Measurements from ENCODE around the gene CCP110. TPM values are rescaled to one million over a fixed set of nuclear protein-coding genes. Genes with fewer than 3 reads are reported as not detected.
A peak's percentile ranks its signal among the peaks of the same experiment; 100 is the strongest.

The CCP110 gene
- total RNA-seq, 1 donor from 2014 or later = 10.0 TPM

- DNase-seq (ENCODE audit: low read depth) = no peak
These were observed 16.8 kb upstream of the CCP110 start for GRCh38 chr16:19506965-19507364.

GRCh38 chr16:19507867-19508266 is 15.9 kb upstream of the CCP110 start:
- no peak for DNase-seq (ENCODE audit: low read depth)

- no peak for DNase-seq (ENCODE audit: low read depth)
These were observed 11.4 kb upstream of the CCP110 start for GRCh38 chr16:19512297-19512696.

- DNase-seq (ENCODE audit: low read depth) = no peak
These were observed 10.2 kb upstream of the CCP110 start for GRCh38 chr16:19513377-19514053.

- DNase-seq (ENCODE audit: low read depth) = no peak
These were observed 8.0 kb upstream of the CCP110 start for GRCh38 chr16:19515757-19516156.

GRCh38 chr16:19517424-19518089 is 6.2 kb upstream of the CCP110 start:
- no peak for DNase-seq (ENCODE audit: low read depth)

GRCh38 chr16:19518388-19518787 is 5.4 kb upstream of the CCP110 start:
- DNase-seq (ENCODE audit: low read depth) = no peak

GRCh38 chr16:19520861-19521331 is 2.8 kb upstream of the CCP110 start:
- DNase-seq (ENCODE audit: low read depth) = no peak

DNA sequence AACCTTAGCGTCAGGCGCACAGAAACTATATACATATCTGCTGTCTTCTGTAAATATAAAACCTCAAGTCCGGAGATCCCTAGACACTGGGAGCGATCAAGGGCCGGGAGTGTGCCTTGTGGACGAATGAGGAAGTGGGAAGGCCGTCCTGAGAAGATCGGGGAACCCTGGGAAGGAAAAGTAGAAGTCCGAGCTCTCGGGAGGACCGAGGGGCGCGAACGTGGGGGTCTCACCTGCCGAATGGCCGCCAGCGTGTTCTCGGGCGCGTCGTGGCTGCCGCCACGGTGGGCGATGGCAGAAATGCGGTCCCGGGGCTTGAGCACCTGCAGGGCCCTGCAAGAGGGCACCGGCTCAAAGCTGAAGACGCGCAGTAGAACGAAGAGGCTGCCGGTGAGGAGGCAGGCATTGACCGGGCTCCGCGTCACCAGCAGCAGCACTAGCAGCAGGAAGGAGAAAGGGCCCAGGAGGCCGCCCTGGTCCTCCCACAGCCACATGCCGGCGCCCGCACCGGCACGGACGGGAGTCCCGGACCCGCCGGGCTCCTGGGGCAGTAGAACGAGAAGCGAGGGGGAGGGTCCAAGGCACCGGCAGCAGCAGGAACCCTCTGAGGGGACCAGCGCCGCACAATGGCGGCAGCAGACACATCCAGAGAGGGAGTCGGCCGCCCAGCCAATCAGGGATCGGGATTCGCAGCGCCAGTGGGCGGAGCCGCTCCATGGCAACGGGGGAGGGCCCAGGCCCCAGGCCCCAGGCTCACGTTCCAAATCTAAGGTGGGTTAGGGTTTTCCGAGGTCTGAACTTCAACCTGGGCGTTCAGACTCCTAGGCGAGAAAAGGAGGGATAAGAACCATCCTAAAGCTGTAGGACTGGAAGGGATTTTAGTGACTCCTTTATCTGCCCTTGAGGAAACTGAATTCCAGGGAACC is 2.0 kb upstream of the CCP110 start, which contains the start of gene GDE1:
TSS of gene GDE1 (minus strand) at position 628 of the 926 bp plus-strand sequence. CDS start at position 494, 134 bp downstream.
- peak; percentile 93 for DNase-seq (ENCODE audit: low read depth)

- no peak for DNase-seq (ENCODE audit: low read depth)
These were observed 1.4 kb upstream of the CCP110 start for GRCh38 chr16:19522397-19522732.

GRCh38 chr16:19522760-19523159 is 982 bp upstream of the CCP110 start:
- no peak for DNase-seq (ENCODE audit: low read depth)

- no peak for DNase-seq (ENCODE audit: low read depth)
These were observed 571 bp upstream of the CCP110 start for GRCh38 chr16:19523184-19523558.

- DNase-seq (ENCODE audit: low read depth) = no peak
These were observed 544 bp downstream of the CCP110 start for GRCh38 chr16:19524356-19524615.

- peak; percentile 12 for DNase-seq (ENCODE audit: low read depth)
These were observed 1.1 kb downstream of the CCP110 start for GRCh38 chr16:19524616-19525384.

DNA sequence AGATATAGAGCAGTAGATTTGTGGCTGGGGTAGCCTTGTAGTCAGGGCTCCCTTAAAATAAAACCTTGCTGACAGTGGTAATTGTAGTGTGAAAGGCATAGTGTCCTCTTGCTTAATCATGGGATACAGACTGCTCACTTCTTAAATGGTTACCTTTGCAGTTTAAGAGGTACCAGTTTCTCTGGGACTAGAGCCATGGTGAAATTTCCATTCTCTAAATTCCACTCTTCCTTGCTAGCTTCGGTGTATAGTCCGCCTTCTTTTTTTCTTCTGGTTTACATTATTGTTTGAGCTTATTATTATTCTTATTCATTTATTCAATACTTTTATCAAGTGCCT is 1.6 kb downstream of the CCP110 start:
- no peak for DNase-seq (ENCODE audit: low read depth)

DNA sequence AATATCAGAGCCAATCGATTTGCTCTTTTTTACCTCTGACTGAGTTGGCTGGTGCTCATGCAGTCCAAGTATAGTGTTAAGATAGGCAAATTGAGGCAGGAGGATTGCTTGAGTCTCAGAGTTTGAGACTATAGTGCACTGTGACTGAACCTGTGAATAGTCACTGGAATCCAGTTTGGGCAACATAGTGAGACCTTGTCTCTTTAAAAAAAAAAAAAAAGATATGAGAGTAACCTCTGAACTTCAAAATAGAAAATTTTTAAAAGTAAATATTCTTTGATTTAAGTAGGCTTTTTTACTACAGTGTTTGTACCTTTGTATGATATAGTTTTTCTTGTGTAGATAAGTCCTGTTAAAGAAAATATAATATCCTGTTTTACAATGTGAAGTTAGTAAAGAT is 3.4 kb downstream of the CCP110 start:
- no peak for DNase-seq (ENCODE audit: low read depth)

- no peak for DNase-seq (ENCODE audit: low read depth)
These were observed 4.9 kb downstream of the CCP110 start for GRCh38 chr16:19528666-19529065.

GRCh38 chr16:19532601-19533000 is 8.9 kb downstream of the CCP110 start:
- DNase-seq (ENCODE audit: low read depth) = no peak

DNA sequence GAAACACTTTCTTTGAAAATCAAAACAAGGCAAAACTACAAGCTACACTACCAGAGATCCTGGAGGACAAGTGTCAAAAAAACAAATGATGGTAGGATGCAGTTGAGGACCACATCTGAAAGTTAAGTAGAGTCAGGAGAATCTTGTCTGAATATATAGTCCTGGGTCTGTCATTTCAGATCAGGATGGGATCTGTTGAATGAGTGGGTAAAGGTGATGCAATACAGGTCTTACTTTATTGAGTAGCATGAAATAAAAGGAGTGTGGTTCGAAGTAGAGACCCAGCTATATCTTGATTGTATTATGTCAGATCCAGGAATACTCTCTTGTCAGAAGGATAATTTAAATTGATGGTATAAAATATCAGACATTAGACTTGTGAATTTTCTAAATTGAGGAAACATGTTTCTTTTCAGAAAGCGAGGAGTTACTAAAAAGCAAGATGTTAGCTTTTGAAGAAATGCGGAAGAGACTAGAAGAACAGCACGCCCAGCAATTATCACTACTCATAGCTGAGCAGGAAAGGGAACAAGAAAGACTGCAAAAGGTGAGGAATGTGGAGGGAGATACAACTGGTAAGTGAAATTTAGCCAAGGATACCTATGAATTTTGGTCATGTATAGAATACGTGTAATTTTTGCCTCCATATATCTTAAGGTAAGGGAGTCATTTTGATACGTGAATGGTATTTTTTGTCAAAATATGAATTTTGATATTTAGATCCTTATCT is 16.7 kb downstream of the CCP110 start:
- DNase-seq (ENCODE audit: low read depth) = no peak

GRCh38 chr16:19542138-19542821 is 18.5 kb downstream of the CCP110 start:
- DNase-seq (ENCODE audit: low read depth) = no peak

Data from myocyte (in vitro differentiated cells).